HG03378 (cell line): ENCODE measurements around the gene SH3RF3.

Source experiments
- ATAC-seq: cut with Tn5 transposase; IDR thresholded peaks from one replicate; pipeline ENCODE4 v1.9.1; 2021; ENCODE audit warnings: mild to moderate bottlenecking, moderate library complexity; ENCODE audit not compliant: unreplicated experiment

Gene SH3RF3

DNA sequence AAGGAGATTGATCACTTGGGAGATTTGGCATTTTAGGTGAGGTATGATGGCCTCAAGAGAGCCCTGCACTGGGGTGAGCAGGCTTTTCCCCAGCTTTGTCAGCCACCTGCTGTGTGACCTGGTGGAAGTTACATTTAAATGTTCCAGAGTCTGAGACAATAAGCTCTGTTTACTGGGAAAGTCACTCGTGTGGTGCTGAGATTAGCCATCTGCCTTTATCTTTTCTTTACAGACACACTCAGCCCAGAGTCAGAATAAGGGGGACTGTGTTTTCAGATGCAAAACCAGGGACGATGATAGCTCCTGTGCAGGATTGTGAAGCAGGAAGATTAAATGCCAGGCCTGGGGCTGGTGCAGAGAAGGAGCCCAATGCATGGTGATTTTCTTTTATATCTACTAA lies 47.9 kb downstream of the SH3RF3 start:
- no peak for ATAC-seq

DNA sequence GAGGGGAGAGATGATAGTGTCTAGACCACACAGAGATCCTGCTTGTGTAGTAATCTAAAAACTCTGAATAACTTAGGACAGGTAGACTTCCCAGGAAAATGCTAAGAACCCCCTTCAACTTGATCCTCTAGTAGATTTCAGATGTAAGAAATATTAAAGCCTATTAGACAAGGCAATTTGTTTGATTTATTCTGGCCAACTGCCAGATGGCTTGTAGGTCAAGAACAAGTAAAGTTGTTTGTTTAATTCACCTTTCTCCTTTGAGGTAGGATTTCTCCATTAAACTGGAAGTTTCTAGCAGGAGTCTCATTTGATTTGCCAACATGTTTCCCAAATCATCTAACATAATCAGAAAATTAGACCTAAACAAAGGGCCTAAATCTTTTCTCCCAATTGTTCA lies 48.6 kb downstream of the SH3RF3 start:
- no peak for ATAC-seq

DNA sequence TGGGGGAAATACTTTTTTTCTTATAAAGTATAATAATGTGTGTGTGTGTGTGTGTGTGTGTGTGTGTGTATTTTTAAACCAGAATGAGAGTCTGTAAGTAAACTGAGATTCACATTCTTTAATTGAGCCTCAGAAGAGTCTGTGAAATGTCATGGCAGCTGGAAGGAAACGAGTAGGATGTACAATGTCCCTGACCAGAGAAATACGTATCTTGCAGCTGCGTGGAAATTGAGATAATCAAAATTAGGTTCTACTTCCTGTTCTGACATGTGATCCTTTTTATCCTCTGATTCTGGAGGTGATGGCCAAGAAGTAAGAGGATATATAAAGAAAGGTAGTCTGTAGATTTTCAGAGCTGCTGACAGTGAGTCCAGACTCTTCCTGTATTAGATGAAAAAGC lies 50.0 kb downstream of the SH3RF3 start:
- ATAC-seq, result no peak

DNA sequence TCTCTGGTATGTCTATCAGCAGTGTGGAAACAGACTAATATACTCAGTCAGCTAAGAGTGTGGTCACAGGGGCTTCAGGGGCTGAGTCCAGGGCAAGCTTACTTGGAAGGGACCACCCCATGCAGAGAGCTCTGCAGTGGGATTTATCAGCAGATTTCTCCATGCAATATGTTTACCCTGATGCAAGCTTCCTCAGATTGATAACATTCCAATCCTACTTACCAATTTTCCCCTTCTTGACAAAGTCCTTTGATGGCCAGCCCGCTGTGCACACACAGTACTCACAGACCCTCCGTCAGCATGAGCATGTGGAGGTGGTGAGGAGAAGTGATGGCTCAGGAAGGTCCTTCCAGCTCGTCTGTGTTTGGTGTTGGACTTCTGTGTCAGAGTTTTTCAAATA lies 51.8 kb downstream of the SH3RF3 start:
- no peak for ATAC-seq

DNA sequence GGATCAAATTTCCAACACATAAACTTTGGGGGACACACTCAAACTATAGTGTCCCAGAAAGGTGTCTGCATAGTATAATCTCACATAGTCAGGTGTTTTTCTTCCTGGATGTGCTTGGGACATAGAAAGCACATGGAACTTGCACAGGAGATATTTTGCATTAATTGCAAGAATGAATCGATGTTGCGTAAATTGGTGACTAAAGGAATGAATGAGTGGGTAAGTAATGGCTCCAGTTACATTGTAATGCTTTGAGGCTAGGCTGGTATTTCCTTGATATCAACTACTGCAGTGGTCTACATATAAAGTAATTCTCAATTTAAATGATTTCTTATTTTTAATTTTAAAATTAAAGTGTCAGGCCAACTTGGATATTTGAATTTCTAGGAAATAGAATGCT lies 53.4 kb downstream of the SH3RF3 start:
- no peak for ATAC-seq

DNA sequence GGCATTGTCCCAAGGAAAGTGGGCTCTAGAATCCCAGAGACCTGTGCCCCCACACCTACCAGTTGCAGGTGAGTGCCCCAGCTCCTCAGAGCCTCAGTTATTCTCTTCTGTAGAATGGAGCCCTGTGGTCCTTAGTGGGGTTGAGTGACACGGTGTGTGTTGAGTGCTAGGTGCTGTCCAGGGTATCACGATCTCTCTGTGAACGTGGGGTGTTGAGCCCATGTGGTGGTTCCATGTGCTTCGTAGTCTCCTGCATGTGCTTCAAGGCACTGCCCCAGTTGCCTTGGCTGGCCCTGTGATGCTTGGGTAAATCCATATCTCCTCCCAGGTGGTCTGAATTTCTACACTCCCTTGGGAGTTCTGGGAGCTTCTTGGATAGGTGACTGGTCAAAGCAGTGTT lies 54.9 kb downstream of the SH3RF3 start:
- ATAC-seq, result no peak

DNA sequence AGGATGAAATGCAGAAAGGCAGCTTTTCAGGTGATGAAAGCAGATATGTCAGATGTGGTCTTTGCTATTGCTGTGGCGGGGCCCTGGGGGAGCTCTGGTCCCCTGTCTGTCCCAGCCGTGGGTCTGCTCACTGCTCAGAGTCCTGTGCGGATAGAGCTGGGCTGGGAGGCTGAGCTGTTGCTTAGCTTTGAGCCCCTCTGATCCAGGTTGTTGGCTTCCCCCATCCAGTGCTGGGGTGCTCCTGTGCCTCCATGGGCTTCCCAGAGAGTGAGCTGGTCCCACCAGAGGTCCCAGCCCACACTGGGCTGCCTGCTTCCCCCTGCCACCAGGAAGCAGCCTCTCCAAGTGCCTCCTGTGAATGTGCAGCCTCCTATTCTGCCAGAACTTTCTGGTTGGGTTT lies 55.4 kb downstream of the SH3RF3 start:
- ATAC-seq, result no peak

DNA sequence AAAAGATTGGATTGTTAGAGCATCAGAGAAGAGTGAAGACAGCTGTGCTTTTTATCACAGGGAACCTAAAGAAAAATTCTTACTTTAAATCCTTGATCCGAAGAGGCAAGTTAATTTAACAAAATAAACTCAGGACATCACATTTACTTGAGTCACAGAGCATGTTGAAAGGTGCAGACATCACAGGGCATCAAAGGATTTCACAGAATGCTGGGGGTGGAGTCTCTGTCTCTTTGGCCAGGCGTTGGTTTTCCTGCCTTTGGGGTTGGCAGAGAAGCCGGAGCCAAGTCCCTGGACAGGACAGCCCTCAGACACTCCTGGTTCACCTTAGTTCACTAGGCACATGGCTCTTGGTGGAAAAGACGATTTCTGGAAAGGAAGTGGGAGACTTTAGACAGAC lies 56.3 kb downstream of the SH3RF3 start:
- ATAC-seq, result no peak

DNA sequence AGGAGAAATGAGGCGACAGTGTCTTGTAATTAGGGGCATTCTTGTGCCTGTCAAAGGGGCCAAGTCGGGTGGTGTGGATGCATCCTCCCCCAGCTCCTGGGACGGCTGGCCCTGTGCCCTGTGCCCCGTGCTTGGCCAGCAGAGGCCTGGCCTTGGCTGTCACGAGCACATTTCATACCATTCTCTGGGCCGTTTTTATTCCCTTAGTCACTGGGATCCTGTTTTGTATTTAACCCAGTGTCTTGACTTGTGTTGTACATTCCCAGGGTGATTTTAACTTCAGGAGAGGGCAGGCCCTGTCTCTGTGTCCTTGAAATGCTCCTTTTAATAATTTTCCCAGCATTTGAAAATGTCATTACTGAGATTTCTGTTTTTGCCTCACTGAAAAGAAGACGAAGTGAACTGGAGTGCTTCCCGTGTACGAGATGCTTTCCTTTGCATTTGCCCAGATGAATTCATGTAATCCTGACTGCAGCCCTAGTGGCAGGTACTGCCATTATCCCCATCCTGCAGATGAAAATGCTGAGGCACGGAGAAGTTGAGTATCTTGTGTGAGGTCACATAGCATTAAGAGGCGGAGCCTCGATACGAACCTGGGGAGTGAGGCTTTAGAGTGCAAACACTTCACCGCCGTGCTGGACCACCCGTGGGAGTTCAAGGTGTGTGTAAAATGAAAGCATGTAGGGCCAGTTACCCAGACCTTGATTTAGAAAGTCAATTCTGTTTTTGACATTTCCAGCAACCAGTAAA lies 57.0 kb downstream of the SH3RF3 start:
- no peak for ATAC-seq

DNA sequence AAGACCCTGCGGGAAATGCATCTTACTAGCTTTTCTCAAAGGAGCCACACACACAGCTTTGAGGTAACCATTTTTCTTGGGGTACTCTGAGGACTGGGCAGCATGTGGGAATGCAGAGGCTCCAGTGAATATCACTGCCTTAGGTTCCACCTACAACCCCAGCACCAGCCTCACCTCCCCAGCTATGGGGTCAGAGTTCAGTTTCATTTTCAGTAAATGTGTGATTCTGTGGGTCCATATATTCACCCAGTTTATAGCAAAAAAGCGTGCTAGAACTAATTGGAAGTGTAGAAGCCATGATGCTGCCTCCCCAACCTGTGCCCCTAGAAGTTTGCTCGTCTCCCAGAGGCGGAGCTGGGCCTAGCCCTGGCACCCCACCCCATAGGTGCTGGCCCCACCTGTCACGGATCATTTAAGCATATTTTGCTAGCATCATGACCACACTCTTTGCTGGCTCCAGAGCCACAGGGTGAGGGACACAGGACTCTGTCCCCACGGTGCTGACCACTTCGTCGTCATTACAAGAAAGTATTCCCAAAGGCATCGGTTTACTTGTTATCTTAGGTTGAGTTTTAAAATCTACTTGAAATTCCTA lies 57.7 kb downstream of the SH3RF3 start:
- no peak for ATAC-seq

DNA sequence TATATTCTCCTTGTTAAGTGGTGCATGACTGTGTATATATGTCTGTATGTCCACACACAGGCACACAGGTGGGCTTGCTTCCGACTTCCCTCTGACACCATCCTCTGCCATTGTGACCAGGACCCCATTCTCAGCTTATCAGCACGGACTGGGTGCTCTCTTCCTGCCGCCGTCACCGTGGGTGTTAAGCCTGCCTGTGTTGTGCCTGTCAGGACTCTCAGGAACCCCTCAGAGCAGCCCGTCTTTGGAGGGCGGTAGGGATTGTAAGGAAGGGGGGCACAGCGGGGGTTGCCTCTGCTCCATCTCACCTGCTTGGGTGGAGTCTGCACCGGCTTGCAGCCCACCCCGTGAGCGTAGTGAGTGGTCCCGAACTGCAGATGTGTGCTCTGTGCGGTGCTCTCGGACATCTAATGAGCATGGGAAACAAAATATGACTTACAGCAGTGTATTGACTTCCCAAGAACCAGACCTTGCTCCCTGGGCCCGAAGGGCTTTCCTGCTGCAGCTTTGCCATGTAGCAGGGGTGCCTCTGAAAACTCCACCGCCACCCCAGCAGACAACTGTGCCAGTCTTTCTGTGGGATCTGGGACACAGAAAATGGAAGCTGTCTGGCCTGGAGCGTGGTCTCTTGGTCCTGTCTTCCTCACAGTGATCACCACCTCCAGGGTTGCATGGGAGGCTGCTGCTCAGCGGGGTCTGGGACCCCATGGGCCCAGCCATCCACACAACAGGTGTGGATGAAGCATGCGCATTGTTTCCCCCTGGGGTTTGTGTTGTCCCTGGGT lies 58.9 kb downstream of the SH3RF3 start:
- ATAC-seq, result no peak

DNA sequence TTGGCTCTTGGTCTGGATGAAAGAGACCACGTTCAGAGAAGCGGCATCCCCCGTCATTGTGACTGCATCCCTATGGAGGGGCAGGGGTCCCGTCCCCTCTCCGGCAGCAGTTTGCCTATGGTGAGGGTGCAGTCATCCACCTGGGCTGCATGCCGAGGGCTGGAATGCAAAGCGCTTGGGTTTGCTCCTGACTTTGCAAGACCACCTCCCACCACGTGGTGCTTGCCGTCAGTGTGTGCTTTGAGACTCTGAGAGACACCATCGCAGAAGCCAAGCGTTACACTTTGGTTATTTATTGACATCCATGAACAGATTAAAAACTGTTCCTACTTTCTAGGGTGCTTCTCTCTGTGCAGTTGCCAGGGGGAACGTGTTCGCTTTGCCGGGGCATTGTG lies 59.5 kb downstream of the SH3RF3 start:
- ATAC-seq, result no peak

DNA sequence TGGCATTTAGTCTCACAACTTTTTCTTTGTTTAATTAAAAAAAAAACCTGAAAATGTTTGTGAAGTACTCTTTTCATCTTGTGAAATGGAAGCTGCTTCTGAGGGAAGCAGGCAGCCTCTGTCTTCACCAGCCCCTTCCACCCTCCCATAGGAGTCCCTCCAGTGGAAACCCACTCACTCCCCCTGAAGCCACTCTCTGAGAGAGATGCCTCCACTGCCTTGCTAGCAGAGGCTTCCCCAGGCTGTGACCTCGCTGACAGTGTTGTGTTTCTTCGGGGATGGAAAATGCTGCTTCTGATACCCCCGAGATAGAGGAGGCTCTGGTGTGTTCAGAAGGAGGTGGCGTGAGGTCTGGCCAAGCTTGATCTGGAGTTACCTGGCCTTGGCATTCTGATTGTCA lies 59.9 kb downstream of the SH3RF3 start:
- no peak for ATAC-seq

DNA sequence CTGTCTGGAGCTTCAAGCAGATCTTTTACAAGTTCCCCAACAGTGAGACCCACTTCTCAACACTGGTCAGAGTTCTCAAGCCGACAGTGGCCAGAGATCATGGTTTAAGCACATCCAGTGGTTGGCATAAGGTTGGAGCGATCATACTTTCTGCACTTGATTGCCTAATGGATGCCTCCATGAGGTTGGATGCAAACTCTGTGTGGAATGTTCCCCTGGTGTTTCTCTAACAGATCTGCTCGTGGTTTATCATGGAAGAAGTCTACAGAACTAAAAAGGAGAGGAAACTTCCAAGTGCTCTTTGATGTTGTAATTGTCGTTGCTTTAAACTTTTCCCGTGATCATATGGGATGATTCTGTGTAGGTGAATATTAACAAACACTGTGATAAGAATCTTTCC lies 60.7 kb downstream of the SH3RF3 start:
- no peak for ATAC-seq

DNA sequence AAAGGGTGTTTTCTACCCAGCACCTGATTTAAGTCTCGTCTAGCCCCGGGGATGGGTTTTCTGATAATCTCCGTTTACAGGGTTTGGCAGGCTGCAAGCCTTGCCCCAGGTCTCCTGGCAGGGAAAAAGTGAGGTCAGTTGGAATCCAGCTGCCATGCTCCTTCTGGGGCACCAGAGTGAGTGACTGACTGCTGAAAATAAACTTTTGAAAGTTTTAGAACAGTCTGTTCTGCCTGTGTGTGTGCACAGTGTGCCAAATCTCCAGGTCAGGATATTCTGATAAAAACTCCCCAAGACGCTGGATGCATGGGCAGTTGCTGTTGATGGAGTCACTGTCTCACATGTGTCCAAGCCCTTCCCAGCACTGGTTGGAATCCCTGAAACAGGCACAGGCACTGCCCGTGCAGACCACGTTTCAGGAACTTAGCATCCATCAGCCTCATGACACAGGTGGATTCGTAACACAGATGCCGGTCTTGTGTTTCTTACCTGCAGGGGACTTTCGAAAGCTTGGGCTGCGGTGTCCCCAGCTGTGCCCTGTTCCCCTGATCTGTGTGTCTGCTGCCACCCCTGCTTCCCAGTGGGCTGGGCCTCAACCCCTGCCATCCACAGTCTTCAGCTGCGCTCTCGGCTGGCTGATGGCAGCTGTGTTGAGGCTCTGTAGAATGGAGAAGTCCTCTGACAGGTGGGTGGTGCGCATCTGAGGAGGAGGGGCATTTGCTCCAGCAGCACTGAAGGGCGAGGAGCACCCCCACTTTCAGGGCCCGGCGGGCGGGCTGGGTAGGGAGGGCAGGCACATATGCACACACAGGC lies 65.0 kb downstream of the SH3RF3 start:
- ATAC-seq, result no peak

DNA sequence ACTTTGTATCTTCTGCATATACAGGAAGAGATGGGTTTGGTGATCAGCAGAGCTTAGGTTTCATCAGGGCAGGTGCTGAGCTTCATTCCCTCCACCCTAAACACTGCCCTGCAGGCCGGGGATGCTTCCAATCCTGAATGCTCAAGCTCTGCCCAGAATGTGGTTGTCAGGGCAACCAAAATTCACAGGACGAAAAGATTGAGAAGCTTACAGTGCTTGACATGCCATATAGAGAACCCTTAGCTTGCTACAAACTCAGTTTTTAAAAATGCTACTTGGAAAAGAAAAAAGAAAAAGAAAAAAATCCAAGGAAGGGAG lies 65.6 kb downstream of the SH3RF3 start:
- no peak for ATAC-seq

DNA sequence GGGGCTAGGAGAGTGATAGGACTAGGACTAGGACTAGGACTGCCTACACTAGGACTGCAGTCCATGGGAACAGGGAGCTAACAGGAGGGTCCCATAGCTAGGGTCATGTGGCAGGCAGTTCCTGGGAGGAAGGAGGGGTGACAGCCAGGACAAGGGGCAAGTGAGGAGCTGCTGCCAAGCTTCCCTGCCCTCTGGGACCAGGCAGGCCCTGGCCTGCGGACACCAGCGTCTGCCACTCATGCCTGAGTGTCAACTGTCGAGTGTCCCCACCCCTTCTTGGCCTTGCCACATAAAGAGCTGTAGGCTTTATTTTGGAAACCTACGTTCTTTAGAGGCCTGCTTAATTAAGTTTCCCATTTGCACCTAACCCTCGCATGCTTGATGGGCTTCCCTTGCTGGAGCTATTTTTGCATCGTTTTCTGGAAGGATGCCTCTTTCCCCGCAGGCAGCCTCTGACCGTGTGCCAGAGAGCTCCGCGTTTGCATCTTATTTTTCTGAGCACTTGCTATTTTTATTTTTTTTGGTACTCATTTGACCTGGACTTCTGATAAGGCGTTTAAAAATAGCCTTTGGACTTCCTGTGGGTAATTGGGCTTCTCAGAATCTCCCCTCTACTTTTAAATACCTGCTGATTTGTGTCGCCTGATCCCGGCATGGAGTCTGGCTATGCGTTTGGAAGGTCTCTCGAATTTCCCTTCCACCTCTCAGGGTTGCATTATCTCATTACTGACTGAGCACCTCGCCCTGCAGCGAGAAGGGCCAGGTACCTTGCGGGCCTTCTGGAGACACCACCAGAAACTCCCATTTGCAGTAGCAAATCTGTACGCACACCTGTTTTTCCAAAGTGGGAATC lies 66.4 kb downstream of the SH3RF3 start:
- ATAC-seq, result no peak

DNA sequence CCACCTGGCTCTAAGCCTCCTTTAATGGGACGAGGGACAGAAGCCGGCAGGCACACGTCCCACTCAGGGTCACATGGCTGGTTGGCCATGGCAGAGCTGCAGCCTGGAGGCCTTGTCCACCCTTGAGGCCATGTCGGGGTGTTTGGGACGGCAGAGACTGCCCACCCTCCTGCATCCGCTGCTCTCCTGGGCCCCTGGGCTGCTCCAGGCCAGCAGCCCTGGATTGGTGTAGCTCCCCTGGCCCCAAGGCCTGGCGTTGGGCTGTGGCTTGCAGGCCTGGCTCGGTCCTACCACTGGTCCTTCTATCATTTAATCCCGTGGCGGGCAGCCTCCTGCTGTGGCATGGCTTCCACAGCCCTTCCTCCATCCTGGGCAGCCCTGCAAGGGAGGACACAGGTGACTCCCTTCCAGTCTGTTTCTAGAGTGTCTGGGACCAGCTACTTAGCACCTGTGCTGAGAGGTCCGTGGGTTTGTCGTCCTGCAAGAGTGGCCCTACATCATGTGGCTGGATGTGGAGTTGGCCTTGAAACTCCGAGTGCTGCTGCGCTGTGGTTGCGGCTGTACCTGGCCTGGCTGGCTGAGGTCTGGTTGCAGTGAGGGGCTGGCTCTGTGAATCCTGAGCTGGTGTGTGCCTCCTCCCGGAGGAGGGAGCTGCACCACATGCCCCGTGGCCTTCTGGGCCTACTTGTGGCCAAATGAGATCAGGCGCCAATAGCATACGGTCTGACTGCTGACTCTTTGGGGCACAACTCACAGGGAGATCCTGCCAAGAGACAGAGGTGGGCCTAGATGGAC lies 67.3 kb downstream of the SH3RF3 start:
- no peak for ATAC-seq

DNA sequence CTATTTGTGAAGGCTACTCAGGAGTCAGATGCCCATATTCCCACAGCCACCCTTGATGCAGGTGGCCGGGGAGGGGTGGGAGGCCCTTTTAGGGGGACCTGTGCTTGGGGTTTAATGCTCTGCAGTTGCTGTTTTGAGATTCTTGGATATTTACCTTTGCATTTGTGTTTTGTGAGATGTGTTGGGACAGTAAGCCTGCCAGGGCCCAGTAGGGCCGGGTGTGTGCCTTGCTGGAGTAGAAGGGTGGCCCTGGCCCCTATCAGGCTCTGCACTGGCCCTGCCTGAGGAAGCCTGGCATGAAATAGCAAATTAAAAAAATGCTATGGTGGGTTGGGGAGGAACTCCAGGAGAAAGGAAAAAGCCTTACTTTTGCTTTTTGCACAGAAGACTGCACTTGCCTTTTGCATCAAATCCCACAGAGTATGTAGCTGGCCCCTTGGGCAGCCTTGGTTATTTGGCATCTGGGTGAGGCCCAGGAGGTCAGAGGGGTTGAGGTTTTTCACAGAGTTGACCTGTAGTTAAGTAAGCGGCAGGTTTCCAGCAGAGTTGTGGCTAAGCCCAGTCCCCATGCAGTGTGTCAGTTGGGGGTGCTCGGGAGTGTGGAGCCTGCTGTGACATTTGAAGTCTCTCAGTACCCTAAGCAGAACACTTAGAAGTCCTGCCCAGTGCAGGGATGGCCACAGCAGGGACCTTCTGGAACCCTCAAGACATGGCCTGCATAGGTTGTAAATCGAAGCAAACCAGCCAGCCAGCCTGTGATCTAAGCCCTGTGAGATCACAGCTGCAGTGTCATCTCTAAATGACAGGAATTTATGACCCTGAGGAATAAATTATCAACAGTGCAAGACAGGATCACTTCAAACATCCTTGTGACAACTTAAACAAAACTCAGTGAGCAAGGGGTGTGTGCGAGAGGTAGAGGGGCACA lies 68.8 kb downstream of the SH3RF3 start:
- no peak for ATAC-seq
